ENCODE measurements around the gene ACTN2.

Gene ACTN2

DNA sequence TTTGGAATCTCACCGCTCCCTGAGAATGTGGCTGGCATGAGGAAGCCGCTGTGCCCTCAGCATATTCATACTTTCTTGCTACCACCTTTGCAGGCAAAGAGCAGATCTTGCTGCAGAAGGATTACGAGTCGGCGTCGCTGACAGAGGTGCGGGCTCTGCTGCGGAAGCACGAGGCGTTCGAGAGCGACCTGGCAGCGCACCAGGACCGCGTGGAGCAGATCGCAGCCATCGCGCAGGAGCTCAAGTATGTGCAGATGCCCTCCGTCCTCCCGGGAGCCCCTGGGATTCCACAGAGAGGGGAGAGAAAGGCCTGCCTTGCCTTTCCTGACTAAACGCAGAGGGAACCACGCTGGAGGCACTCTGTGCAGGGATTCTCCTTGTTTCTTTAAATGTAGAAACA, 58.2 kb downstream of the ACTN2 start:
- no peak for DNase-seq

GRCh38 chr1:236746785-236747184, 60.5 kb downstream of the ACTN2 start:
- DNase-seq: no peak

GRCh38 chr1:236747311-236747985, 61.1 kb downstream of the ACTN2 start:
- no peak for DNase-seq

- no peak for DNase-seq
These were observed 62.1 kb downstream of the ACTN2 start for GRCh38 chr1:236748268-236748870.

DNA sequence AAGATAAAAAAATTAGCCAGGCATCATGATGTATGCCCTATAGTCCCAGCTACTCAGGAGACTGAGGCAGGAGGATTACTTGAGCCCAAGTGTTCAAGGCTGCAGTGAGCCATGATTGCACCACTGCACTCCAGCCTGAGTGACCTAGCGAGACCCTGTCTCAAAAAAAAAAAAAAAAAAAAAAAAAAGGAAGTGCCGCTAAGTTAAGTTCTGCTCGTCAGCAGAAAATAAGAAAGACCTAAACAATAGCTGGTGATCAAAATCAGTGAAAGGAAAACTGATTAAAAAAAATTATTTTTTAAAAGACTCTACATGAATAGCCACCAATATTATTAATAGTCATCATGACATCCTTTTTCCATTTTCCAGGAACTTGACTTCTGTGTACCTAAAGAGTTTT, 64.6 kb downstream of the ACTN2 start:
- no peak for DNase-seq

GRCh38 chr1:236751385-236751784, 65.1 kb downstream of the ACTN2 start:
- no peak for DNase-seq

GRCh38 chr1:236751935-236752334, 65.6 kb downstream of the ACTN2 start:
- DNase-seq: no peak

GRCh38 chr1:236753516-236753915, 67.2 kb downstream of the ACTN2 start:
- DNase-seq: no peak

DNA sequence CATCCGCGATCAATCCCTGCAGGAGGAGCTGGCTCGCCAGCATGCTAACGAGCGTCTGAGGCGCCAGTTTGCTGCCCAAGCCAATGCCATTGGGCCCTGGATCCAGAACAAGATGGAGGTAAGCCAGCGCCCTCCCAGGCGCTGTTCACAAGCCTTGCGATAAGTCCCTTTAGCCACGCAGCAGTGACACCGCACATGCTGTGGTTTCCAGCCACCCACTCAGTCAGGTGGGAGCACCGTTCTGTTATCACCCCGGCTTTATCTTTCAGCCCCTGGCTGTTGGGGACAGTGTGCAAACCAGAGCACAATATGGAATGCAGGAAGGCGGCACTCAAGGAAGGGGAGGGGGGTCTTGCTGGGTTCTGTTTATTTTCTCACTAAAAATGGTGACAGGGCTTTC, 67.7 kb downstream of the ACTN2 start:
- DNase-seq: no peak

DNA sequence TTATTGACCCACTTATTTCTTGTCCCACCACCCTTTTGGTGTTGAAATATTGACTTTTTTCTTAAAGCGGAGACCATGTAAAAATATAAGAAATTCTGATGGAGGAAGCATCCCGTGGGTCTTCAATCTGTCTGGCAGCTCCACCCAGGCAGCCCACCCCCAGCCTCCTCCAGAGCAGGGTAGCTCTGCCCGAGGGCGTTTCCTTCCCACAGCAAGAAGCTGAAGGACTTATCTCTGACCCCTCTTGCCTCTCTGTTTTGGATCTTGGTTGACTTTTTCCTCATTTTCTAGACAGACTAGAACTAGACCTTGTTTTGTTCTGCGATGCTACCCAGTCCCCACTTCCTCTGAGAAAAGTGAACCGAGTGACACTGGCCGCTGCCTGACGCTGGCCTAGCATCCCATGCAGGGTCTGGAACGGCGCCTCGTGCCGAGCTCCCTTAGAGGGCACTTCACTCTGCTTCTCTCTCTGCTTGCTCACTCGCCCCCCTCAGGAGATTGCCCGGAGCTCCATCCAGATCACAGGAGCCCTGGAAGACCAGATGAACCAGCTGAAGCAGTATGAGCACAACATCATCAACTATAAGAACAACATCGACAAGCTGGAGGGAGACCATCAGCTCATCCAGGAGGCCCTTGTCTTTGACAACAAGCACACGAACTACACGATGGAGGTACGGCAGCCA, 68.4 kb downstream of the ACTN2 start:
- DNase-seq: no peak

DNA sequence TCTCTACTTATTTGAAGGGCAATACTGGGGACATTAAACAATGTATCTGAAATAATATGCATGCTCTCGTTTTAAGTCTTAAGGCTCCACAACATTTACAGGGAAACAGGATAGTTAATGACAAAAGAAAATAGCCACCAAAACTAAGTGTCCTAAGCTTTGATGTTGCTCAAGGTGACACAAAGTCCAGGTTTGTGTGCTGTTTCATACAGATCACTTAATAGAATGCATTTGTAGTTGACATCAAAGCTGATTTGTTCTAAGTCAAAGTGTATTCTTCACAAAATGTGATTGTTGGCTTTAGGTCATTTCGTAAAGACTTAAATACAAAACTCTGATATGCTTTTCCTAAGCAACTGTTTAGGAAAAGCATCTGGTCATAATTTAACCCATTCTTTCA, 71.3 kb downstream of the ACTN2 start:
- DNase-seq: no peak

DNA sequence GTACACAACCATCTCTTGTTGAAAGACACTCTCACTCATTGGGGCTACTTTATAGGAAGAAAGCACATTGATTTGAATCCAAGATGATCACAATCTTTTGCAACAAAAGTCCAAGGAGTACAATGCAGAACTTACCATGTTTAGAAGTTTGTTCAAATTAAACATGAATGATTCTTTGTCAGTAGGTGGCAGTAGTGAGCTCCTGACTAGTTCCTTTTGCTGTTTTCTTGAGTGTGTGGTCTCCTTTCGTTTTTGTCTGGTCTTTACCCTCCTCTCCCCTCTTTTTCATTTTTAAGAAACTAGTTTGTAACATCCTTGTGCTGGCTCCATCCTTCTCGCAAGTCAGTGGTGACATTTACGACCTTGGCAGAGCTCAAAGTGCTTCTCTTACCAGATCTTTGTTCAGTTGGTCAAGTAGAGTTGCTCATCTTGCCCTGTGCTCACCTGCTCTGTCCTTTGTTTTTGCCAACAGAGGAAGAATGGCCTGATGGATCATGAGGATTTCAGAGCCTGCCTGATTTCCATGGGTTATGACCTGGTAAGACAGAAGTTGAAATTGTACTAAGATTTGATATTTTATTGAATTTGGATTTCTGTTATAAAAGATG, 73.1 kb downstream of the ACTN2 start:
- no peak for DNase-seq

- DNase-seq: no peak
These were observed 74.2 kb downstream of the ACTN2 start for GRCh38 chr1:236760480-236760879.

- DNase-seq: no peak
These were observed 74.7 kb downstream of the ACTN2 start for GRCh38 chr1:236760986-236761385.

GRCh38 chr1:236761397-236762132, 75.3 kb downstream of the ACTN2 start:
- no peak for DNase-seq

GRCh38 chr1:236762410-236762809, 76.1 kb downstream of the ACTN2 start:
- DNase-seq: no peak

- no peak for DNase-seq
These were observed 79.5 kb downstream of the ACTN2 start for GRCh38 chr1:236765831-236766230.

GRCh38 chr1:236766506-236766905, 80.2 kb downstream of the ACTN2 start:
- DNase-seq: no peak

GRCh38 chr1:236767276-236767675, 81.0 kb downstream of the ACTN2 start:
- no peak for DNase-seq

GRCh38 chr1:236768601-236769000, 82.3 kb downstream of the ACTN2 start:
- no peak for DNase-seq

DNA sequence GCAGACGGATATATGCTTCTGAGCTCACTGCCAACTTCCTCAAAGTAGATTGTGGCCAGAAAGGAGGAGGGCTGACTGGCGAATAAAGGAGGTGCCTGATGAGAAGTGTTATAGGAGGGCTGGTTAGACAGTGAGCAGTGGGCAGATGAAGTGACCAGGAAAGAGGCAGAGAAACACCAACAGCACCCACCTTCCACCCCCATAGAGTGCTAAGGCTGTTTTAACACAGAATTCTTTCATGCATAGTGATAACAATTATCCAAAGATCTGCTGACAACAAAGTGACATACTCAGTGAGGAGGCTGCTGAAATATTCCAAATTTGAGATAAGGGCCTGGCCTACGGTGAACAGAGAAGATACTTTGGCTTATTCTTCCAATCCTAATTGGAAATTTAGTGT, 87.6 kb downstream of the ACTN2 start:
- DNase-seq: no peak

- DNase-seq: no peak
These were observed 88.6 kb downstream of the ACTN2 start for GRCh38 chr1:236774926-236775325.

GRCh38 chr1:236779312-236779711, 93.0 kb downstream of the ACTN2 start:
- DNase-seq: no peak
